ENCODE data around the gene FCHSD2.

FCHSD2 gene

GRCh38 chr11:72908032-72908676 is 234.0 kb downstream of the FCHSD2 start:
- no peak for TF ChIP-seq CTCF (IDR thresholded peaks at IDR 0.05; ENCODE audit: control insufficient read depth, extremely low read depth, insufficient read depth)
- no peak overlapping the region for H3K4me3 ChIP-seq (ENCODE audit: low read depth, low read length)
- no peak for DNase-seq (ENCODE audit: low read depth)

- H3K4me3 ChIP-seq (ENCODE audit: low read depth, low read length) = no peak overlapping the region
- no peak for DNase-seq (ENCODE audit: low read depth)
- no peak for TF ChIP-seq CTCF (IDR thresholded peaks at IDR 0.05; ENCODE audit: control insufficient read depth, extremely low read depth, insufficient read depth)
Observed at GRCh38 chr11:72904016-72904415, 238.1 kb downstream of the FCHSD2 start.

- no peak for TF ChIP-seq CTCF (IDR thresholded peaks at IDR 0.05; ENCODE audit: control insufficient read depth, extremely low read depth, insufficient read depth)
- DNase-seq (ENCODE audit: low read depth) = no peak
- H3K4me3 ChIP-seq (ENCODE audit: low read depth, low read length) = no peak overlapping the region
Observed at GRCh38 chr11:72901374-72901773, 240.7 kb downstream of the FCHSD2 start.

- no peak overlapping the region for H3K4me3 ChIP-seq (ENCODE audit: low read depth, low read length)
- no peak for DNase-seq (ENCODE audit: low read depth)
- no peak for TF ChIP-seq CTCF (IDR thresholded peaks at IDR 0.05; ENCODE audit: control insufficient read depth, extremely low read depth, insufficient read depth)
Observed at GRCh38 chr11:72900013-72900412, 242.1 kb downstream of the FCHSD2 start.

- no peak overlapping the region for H3K4me3 ChIP-seq (ENCODE audit: low read depth, low read length)
- DNase-seq (ENCODE audit: low read depth) = no peak
- no peak for TF ChIP-seq CTCF (IDR thresholded peaks at IDR 0.05; ENCODE audit: control insufficient read depth, extremely low read depth, insufficient read depth)
Observed at GRCh38 chr11:72899238-72899637, 242.9 kb downstream of the FCHSD2 start.

- no peak for DNase-seq (ENCODE audit: low read depth)
- TF ChIP-seq CTCF (IDR thresholded peaks at IDR 0.05; ENCODE audit: control insufficient read depth, extremely low read depth, insufficient read depth) = no peak
- no peak overlapping the region for H3K4me3 ChIP-seq (ENCODE audit: low read depth, low read length)
Observed at GRCh38 chr11:72897506-72897905, 244.6 kb downstream of the FCHSD2 start.

- TF ChIP-seq CTCF (IDR thresholded peaks at IDR 0.05; ENCODE audit: control insufficient read depth, extremely low read depth, insufficient read depth) = no peak
- H3K4me3 ChIP-seq (ENCODE audit: low read depth, low read length) = no peak overlapping the region
- DNase-seq (ENCODE audit: low read depth) = no peak
Observed at GRCh38 chr11:72896431-72896830, 245.7 kb downstream of the FCHSD2 start.

Data from LNCaP clone FGC (cell line).